ENCODE results near the gene ATP1A2.

- TF ChIP-seq MTA2 (IDR thresholded peaks at IDR 0.05; ENCODE audit: low read depth) (no peak), IKZF1 (conservative IDR thresholded peaks at IDR 0.05) (no peak), JUND (IDR thresholded peaks at IDR 0.05; ENCODE audit: low read depth, low read length) (no peak), ZNF592 (IDR thresholded peaks at IDR 0.05) (no peak), EZH2 (IDR thresholded peaks at IDR 0.05; ENCODE audit: borderline replicate concordance, control insufficient read depth, low read depth, low read length) (no peak), BRCA1 (IDR thresholded peaks at IDR 0.05; ENCODE audit: low read depth, low read length) (no peak)
These were observed 32.6 kb downstream of the ATP1A2 start for GRCh38 chr1:160148121-160148520.
